Stimulated activated effector memory CD8-positive, alpha-beta T cell treated with anti-CD3 and anti-CD28 coated beads, Interleukin-12 subunit alpha, Interleukin-12 subunit beta, amount 100 ng/mL, for 72 hours (primary cell): Measurements from ENCODE around the gene THBS1.

Experiments
- ATAC-seq: fragments of 150-1000 bp; cut with Tn5 transposase; 2 replicates; pipeline ENCODE4 v1.10.0; 2021
- DNase-seq, 2 donors: peaks; one replicate each; pipeline ENCODE4 v3.0.0; 2021 to 2022; ENCODE audit warnings: low spot score in 2 of 2
- H3K27ac Mint-ChIP-seq: one replicate; pipeline ENCODE4 v1.8.0; 2022; ENCODE audit warnings: mild to moderate bottlenecking, mixed read lengths
- H3K36me3 Mint-ChIP-seq: one replicate; pipeline ENCODE4 v1.8.0; 2022; ENCODE audit warnings: mild to moderate bottlenecking, mixed read lengths
- H3K4me1 Mint-ChIP-seq: one replicate; pipeline ENCODE4 v1.8.0; 2022; ENCODE audit warnings: mixed read lengths
- H3K4me3 Mint-ChIP-seq: one replicate; pipeline ENCODE4 v1.8.0; 2022; ENCODE audit warnings: mild to moderate bottlenecking, mixed read lengths
- H3K9me3 Mint-ChIP-seq: one replicate; pipeline ENCODE4 v1.8.0; 2022; ENCODE audit warnings: mixed read lengths

Gene THBS1

GRCh38 chr15:39555885-39556284 lies 25.0 kb upstream of the THBS1 start:
- Mint-ChIP-seq H3K36me3 (no peaks in the 10 kb centered on the region), H3K4me1 (peaks cover 6% of the 10 kb centered on the region), H3K4me3 (no peak overlapping the region), H3K9me3 (no peaks in the 10 kb centered on the region), H3K27ac (no peak overlapping the region)
- DNase-seq (no peak), ATAC-seq (no peak)

DNA sequence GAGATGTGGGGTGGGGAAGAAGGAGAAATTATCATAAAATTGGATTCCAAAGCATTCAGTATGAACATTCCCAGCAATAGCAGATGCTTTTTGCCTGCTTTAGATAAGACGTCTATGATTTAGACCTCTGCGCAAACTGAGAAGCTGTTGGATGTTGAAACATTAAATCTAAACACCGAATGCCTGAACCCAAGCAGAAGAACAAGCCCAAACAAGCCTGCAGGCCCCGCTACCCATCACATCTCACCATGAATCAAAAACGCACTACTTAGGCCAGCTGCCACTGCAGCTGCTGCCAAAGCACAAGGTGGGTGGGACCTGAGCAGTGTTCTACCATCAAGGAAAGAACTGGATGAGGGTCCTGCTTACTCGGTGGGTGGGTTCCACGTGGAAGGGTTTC lies 24.4 kb upstream of the THBS1 start:
- no peak for ATAC-seq
- H3K4me1 Mint-ChIP-seq = peaks cover 6% of the 10 kb centered on the region
- H3K27ac Mint-ChIP-seq = no peak overlapping the region
- no peak overlapping the region for H3K4me3 Mint-ChIP-seq
- no peaks in the 10 kb centered on the region for H3K9me3 Mint-ChIP-seq
- no peaks in the 10 kb centered on the region for H3K36me3 Mint-ChIP-seq
- no peak for DNase-seq

- DNase-seq = no peak
- no peaks in the 10 kb centered on the region for H3K36me3 Mint-ChIP-seq
- no peak overlapping the region for H3K27ac Mint-ChIP-seq
- peaks cover 6% of the 10 kb centered on the region for H3K4me1 Mint-ChIP-seq
- no peaks in the 10 kb centered on the region for H3K9me3 Mint-ChIP-seq
- ATAC-seq = no peak
- H3K4me3 Mint-ChIP-seq = no peak overlapping the region
Observed at GRCh38 chr15:39558421-39558820, 22.5 kb upstream of the THBS1 start.

GRCh38 chr15:39564972-39565665 lies 15.8 kb upstream of the THBS1 start:
- DNase-seq (no peak), ATAC-seq (no peak)
- Mint-ChIP-seq H3K4me3 (no peak overlapping the region), H3K4me1 (no peaks in the 10 kb centered on the region), H3K36me3 (no peaks in the 10 kb centered on the region), H3K9me3 (no peaks in the 10 kb centered on the region), H3K27ac (no peak overlapping the region)

- Mint-ChIP-seq H3K27ac (no peak overlapping the region), H3K36me3 (no peaks in the 10 kb centered on the region), H3K9me3 (no peaks in the 10 kb centered on the region), H3K4me1 (no peaks in the 10 kb centered on the region), H3K4me3 (no peak overlapping the region)
- ATAC-seq (no peak), DNase-seq (no peak)
Observed at GRCh38 chr15:39565851-39566250, 15.0 kb upstream of the THBS1 start.

GRCh38 chr15:39573287-39573686 lies 7.6 kb upstream of the THBS1 start:
- no peak for ATAC-seq
- Mint-ChIP-seq H3K4me3 (no peak overlapping the region), H3K36me3 (no peaks in the 10 kb centered on the region), H3K27ac (no peak overlapping the region), H3K9me3 (no peaks in the 10 kb centered on the region), H3K4me1 (no peaks in the 10 kb centered on the region)
- DNase-seq = no peak

DNA sequence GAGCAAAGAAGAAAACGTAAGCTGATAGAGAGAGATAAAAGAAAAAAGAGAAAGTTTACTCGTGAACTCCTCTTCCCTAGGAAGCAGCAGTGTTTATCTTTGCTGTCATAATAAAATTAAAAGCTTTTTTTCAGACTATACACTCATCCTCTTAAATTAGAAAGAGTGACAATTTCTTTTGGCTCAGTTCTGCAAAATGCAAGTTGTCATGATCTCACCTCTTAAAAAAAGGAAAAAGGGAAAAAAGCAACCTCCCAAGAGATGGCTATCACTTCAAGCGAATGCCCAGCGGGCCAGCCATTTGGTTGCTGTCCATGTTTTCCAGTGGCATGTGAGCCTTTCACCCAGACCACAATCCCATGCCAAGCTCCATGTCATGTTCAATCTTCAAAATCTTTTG lies 7.0 kb upstream of the THBS1 start:
- no peaks in the 10 kb centered on the region for H3K9me3 Mint-ChIP-seq
- DNase-seq = no peak
- no peak overlapping the region for H3K4me3 Mint-ChIP-seq
- no peaks in the 10 kb centered on the region for H3K4me1 Mint-ChIP-seq
- no peaks in the 10 kb centered on the region for H3K36me3 Mint-ChIP-seq
- no peak for ATAC-seq
- no peak overlapping the region for H3K27ac Mint-ChIP-seq

DNA sequence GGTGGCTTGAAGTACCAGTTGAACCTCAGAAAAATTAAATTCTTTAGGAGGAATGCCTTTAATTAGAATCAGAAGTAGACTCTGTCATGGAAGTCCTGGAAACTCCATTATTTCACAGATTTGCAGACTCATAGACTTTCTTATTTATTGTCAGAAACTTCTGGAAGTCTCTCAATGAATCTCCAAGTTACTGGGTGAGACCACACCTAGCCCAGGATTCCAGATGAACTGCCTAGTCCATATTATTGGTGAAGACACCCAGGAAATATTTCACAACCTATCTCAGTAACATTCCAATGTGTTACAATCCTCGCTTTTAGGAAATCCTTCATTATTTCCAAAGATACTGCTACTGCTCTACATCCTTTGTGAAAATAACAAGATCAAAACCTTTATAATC lies 6.5 kb upstream of the THBS1 start:
- Mint-ChIP-seq H3K9me3 (no peaks in the 10 kb centered on the region), H3K4me3 (no peak overlapping the region)
- no peak for ATAC-seq

DNA sequence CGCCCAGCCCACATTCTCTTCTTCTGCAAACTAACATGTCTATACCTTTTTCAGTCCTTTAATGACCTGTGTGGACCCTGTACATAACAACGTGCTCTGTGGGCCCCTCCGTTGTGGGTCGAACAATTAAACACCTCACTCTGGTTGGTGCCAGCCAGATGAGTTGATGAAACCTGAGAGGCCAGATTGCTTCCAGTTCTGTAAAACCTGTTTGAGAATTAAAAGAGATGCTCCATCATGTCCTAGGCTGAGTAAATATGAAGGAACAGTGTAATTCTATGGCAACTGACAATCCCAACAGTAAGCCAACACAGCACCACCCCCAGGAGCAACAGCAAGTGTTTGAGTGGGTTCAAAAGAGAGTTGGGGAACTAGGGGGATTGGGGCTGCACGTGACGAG lies 5.7 kb upstream of the THBS1 start:
- no peak for ATAC-seq

More for the DNA sequence above, 6.5 kb upstream of the THBS1 start:
- Mint-ChIP-seq H3K27ac (no peak overlapping the region), H3K36me3 (no peaks in the 10 kb centered on the region), H3K4me1 (no peaks in the 10 kb centered on the region)
- DNase-seq = no peak

GRCh38 chr15:39578851-39579486 lies 1.9 kb upstream of the THBS1 start:
- no peak for DNase-seq
- Mint-ChIP-seq H3K4me3 (no peak overlapping the region), H3K27ac (no peak overlapping the region), H3K4me1 (peaks cover 21% of the 10 kb centered on the region), H3K9me3 (no peaks in the 10 kb centered on the region), H3K36me3 (no peaks in the 10 kb centered on the region)
- ATAC-seq = no peak

More for the DNA sequence above, 5.7 kb upstream of the THBS1 start:
- H3K36me3 Mint-ChIP-seq = no peaks in the 10 kb centered on the region
- H3K9me3 Mint-ChIP-seq = no peaks in the 10 kb centered on the region
- H3K4me1 Mint-ChIP-seq = peaks cover 7% of the 10 kb centered on the region
- no peak for DNase-seq
- no peak overlapping the region for H3K27ac Mint-ChIP-seq
- no peak overlapping the region for H3K4me3 Mint-ChIP-seq

GRCh38 chr15:39579487-39580116 lies 1.3 kb upstream of the THBS1 start:
- ATAC-seq = no peak
- Mint-ChIP-seq H3K9me3 (no peaks in the 10 kb centered on the region), H3K4me3 (peak overlapping the region; percentile 63), H3K4me1 (peaks cover 21% of the 10 kb centered on the region), H3K36me3 (no peaks in the 10 kb centered on the region), H3K27ac (no peak overlapping the region)
- no peak for DNase-seq

GRCh38 chr15:39580117-39580484 lies 778 bp upstream of the THBS1 start:
- no peaks in the 10 kb centered on the region for H3K36me3 Mint-ChIP-seq
- ATAC-seq = peak; percentile 92

GRCh38 chr15:39581242-39581792 lies 438 bp downstream of the THBS1 start:
- ATAC-seq (peak; percentile 16), DNase-seq (no peak)
- H3K9me3 Mint-ChIP-seq = no peaks in the 10 kb centered on the region
- H3K36me3 Mint-ChIP-seq = no peaks in the 10 kb centered on the region
- H3K4me1 Mint-ChIP-seq = peaks cover 21% of the 10 kb centered on the region
- H3K4me3 Mint-ChIP-seq = peak overlapping the region; percentile 63
- peak overlapping the region; percentile 58 for H3K27ac Mint-ChIP-seq

More at GRCh38 chr15:39580117-39580484, 778 bp upstream of the THBS1 start:
- Mint-ChIP-seq H3K9me3 (no peaks in the 10 kb centered on the region), H3K4me3 (peak overlapping the region; percentile 63), H3K27ac (no peak overlapping the region), H3K4me1 (peaks cover 21% of the 10 kb centered on the region)
- DNase-seq = peak; percentile 95

- no peaks in the 10 kb centered on the region for H3K36me3 Mint-ChIP-seq
- no peak for DNase-seq
- H3K27ac Mint-ChIP-seq = peak overlapping the region; percentile 58
- H3K4me3 Mint-ChIP-seq = peak overlapping the region; percentile 63
- H3K4me1 Mint-ChIP-seq = peaks cover 21% of the 10 kb centered on the region
- H3K9me3 Mint-ChIP-seq = no peaks in the 10 kb centered on the region
- no peak for ATAC-seq
Observed at GRCh38 chr15:39581793-39582285, 960 bp downstream of the THBS1 start.

DNA sequence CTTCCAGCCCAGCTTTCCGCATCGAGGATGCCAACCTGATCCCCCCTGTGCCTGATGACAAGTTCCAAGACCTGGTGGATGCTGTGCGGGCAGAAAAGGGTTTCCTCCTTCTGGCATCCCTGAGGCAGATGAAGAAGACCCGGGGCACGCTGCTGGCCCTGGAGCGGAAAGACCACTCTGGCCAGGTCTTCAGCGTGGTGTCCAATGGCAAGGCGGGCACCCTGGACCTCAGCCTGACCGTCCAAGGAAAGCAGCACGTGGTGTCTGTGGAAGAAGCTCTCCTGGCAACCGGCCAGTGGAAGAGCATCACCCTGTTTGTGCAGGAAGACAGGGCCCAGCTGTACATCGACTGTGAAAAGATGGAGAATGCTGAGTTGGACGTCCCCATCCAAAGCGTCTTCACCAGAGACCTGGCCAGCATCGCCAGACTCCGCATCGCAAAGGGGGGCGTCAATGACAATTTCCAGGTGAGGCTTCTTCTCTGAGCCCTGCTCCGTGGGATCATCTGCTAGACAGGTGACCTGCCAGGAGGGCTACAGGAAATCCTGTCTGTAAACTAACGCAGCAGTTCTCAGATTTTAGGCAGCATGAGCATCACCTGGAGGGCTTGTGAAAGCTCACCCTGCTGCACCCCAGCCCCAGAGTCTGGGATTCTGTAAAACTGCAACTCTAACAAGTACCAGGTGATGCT lies 1.6 kb downstream of the THBS1 start:
- Mint-ChIP-seq H3K27ac (no peak overlapping the region), H3K4me3 (peak overlapping the region; percentile 63), H3K4me1 (peaks cover 21% of the 10 kb centered on the region), H3K9me3 (no peaks in the 10 kb centered on the region), H3K36me3 (no peaks in the 10 kb centered on the region)
- ATAC-seq (no peak), DNase-seq (no peak)
